Tibial artery (tissue), 4 donors: ENCODE measurements around the gene MYO3B.

Experiments used
- DNase-seq, 2 donors: peaks; one replicate each; pipeline ENCODE4 v3.0.0-alpha.2; 2019
- H3K27ac ChIP-seq, 2 donors: fragments of 200-600 bp; sonication (generic) in 1 of 2; 1 replicate in 1 of 2; 2 replicates in 1 of 2; pipeline ENCODE4 v1.5.1; 2018 to 2019; ENCODE audit warnings: mild to moderate bottlenecking in 1 of 2
- H3K27me3 ChIP-seq, 2 donors: fragments of 200-600 bp; sonication (generic) in 1 of 2; one replicate each; pipeline versions ENCODE4 v1.5.1 to v1.6.0; 2016 to 2019
- H3K36me3 ChIP-seq, 3 donors: fragments of 200-600 bp; sonication (generic) in 2 of 3; one replicate each; pipeline ENCODE4 v1.5.1; 2016 to 2019; ENCODE audit warnings: mild to moderate bottlenecking in 2 of 3
- H3K4me1 ChIP-seq, 4 donors: fragments of 200-600 bp; sonication (generic) in 2 of 4; 1 replicate in 3 of 4; 2 replicates in 1 of 4; pipeline ENCODE4 v1.5.1; 2016 to 2019
- H3K4me3 ChIP-seq, 2 donors: fragments of 200-600 bp; sonication (generic) in 1 of 2; 1 replicate in 1 of 2; 2 replicates in 1 of 2; pipeline ENCODE4 v1.5.1; 2018 to 2019; ENCODE audit warnings: mild to moderate bottlenecking in 2 of 2
- H3K9me3 ChIP-seq, 3 donors: fragments of 200-600 bp; sonication (generic) in 1 of 3; one replicate each; pipeline ENCODE4 v1.5.1; 2016 to 2019
- CTCF ChIP-seq, 2 experiments: fragments of 200-600 bp in 1 of 2; fragments of 450-650 bp in 1 of 2; IDR thresholded peaks; one replicate each; pipeline ENCODE4 v1.5.1; 2017 to 2019; ENCODE audit warnings: antibody characterized with exemption in 2 of 2, mild to moderate bottlenecking in 1 of 2, moderate library complexity in 1 of 2
- intact Hi-C: fragments of 100-400 bp; cut with DNase I; formaldehyde crosslinking; loops from one replicate; pipeline ENCODE4 v1.15.0; 2023; ENCODE audit warnings: low total_unique reads

The MYO3B gene

DNA sequence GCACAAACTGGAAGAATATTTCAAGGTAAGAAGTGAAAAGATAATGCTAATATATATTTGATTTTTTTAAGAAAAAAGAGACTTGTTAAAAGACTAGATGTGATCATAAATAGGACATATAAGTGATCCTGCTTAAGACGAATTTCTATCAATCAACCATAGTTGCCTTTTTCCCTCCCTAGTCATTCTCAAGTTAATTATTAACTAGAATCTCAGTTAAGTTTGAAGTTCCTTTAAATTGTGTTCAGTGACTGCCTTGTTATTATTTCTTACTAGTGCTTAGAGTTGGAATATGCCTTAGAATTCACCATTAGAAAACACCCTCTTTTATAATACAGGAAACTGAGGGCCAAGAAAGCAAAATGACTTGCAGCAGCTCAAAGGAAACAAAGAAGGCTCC, 395.7 kb downstream of the MYO3B start:
- H3K9me3 ChIP-seq: no peaks in the 10 kb centered on the region
- H3K27me3 ChIP-seq: no peaks in the 10 kb centered on the region
- no peaks in the 10 kb centered on the region for H3K4me1 ChIP-seq
- no peak overlapping the region for H3K27ac ChIP-seq
- H3K36me3 ChIP-seq: no peaks in the 10 kb centered on the region
- intact Hi-C loops: no loop called here
- TF ChIP-seq CTCF (IDR thresholded peaks at IDR 0.05): no peak
- no peak for DNase-seq
- no peak overlapping the region for H3K4me3 ChIP-seq

DNA sequence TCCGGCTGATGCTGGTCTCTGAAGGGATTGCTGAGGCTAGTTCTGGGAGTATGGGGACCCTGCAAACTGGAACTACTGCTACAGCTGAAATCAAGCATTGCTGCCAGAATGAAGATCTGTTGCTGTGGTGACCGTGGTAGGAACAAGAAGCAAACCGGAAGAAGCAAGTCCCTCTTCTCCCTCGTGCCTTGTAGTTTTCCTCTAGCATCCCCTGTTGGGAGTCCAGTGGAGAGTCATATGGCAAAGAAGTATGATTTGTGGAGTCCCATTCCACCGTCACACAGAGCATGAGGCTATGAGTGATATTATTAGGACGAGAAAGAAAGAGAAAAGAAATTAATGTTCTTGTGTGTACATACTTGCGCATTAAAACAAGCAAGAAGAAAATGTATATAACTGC, 398.3 kb downstream of the MYO3B start:
- no peaks in the 10 kb centered on the region for H3K4me1 ChIP-seq
- no peaks in the 10 kb centered on the region for H3K27me3 ChIP-seq
- DNase-seq: no peak
- no peaks in the 10 kb centered on the region for H3K36me3 ChIP-seq
- no peaks in the 10 kb centered on the region for H3K9me3 ChIP-seq
- TF ChIP-seq CTCF (IDR thresholded peaks at IDR 0.05): no peak
- no peak overlapping the region for H3K4me3 ChIP-seq
- H3K27ac ChIP-seq: no peak overlapping the region
- intact Hi-C loops: no loop called here

DNA sequence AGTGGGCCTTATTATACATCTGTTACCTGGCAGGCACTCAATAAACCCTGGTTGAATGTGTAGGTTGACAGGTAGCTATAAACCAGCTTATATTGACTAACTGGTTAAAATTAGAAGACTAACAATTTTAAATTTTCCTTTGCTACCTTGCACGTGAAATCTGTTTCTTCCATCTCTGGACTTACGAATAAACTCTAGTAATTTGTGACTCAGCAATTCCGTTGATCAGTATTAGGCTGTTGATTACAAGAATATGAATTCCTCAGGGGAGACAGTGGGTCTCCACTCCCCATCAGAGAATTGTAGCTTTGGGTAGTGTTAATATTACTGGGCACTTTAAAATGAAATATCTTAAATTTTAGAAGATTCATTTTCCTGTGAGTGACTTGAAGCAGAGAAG, 399.4 kb downstream of the MYO3B start:
- no peaks in the 10 kb centered on the region for H3K4me1 ChIP-seq
- intact Hi-C loops: no loop called here
- no peak for DNase-seq
- no peak for TF ChIP-seq CTCF (IDR thresholded peaks at IDR 0.05)
- no peak overlapping the region for H3K4me3 ChIP-seq
- H3K9me3 ChIP-seq: no peaks in the 10 kb centered on the region
- H3K27ac ChIP-seq: no peak overlapping the region
- no peaks in the 10 kb centered on the region for H3K27me3 ChIP-seq
- no peaks in the 10 kb centered on the region for H3K36me3 ChIP-seq

- DNase-seq: no peak
- intact Hi-C loops: no loop called here
Measured at GRCh38 chr2:170578606-170579005, 400.7 kb downstream of the MYO3B start.

GRCh38 chr2:170579511-170579910, 401.6 kb downstream of the MYO3B start:
- Histone ChIP-seq H3K27me3 (no peaks in the 10 kb centered on the region), H3K27ac (no peak overlapping the region), H3K4me1 (no peaks in the 10 kb centered on the region), H3K36me3 (no peaks in the 10 kb centered on the region), H3K9me3 (no peaks in the 10 kb centered on the region), H3K4me3 (no peak overlapping the region)
- no peak for TF ChIP-seq CTCF (IDR thresholded peaks at IDR 0.05)
- DNase-seq: no peak
- intact Hi-C loops: no loop called here

More at GRCh38 chr2:170578606-170579005, 400.7 kb downstream of the MYO3B start:
- no peaks in the 10 kb centered on the region for H3K27me3 ChIP-seq
- no peak overlapping the region for H3K27ac ChIP-seq
- H3K36me3 ChIP-seq: no peaks in the 10 kb centered on the region
- H3K4me3 ChIP-seq: no peak overlapping the region
- no peaks in the 10 kb centered on the region for H3K9me3 ChIP-seq
- no peaks in the 10 kb centered on the region for H3K4me1 ChIP-seq
- TF ChIP-seq CTCF (IDR thresholded peaks at IDR 0.05): no peak

DNA sequence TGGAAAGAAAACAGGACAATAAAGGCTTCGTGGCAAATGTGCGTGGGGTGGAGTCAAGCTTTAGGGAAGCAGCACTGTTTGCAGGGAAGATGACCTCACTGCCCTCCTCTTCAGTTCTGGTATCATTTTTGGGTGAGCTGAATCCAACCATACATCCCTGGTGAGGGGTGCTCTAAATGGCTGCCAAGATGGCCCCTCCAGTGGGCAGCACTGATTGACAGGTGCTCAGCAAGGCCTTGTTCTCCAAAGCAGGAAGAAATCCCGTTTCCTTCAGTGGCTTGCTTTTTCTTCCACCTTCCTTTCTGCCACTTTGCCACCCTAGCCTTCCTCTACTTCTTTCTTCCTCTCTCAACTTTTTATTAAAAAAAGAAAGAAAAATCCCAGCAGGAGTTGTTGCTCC, 404.4 kb downstream of the MYO3B start:
- H3K9me3 ChIP-seq: no peaks in the 10 kb centered on the region
- no peaks in the 10 kb centered on the region for H3K4me1 ChIP-seq
- no peaks in the 10 kb centered on the region for H3K27me3 ChIP-seq
- DNase-seq: no peak
- H3K27ac ChIP-seq: no peak overlapping the region
- H3K36me3 ChIP-seq: no peaks in the 10 kb centered on the region
- TF ChIP-seq CTCF (IDR thresholded peaks at IDR 0.05): no peak
- H3K4me3 ChIP-seq: no peak overlapping the region
- intact Hi-C loops: no loop called here
